GM18499 (cell line): ENCODE measurements around the gene MSRB1.
"Not testable (repeated sequence)": the region's sequence is repeated elsewhere in the genome, so short reads cannot be mapped to it uniquely, and the experiment has no call there.

Source experiments
- ATAC-seq: cut with Tn5 transposase; IDR thresholded peaks from one replicate; pipeline ENCODE4 v1.9.1; 2021; ENCODE audit warnings: moderate number of reproducible peaks; ENCODE audit not compliant: insufficient read depth, unreplicated experiment

MSRB1 gene

DNA sequence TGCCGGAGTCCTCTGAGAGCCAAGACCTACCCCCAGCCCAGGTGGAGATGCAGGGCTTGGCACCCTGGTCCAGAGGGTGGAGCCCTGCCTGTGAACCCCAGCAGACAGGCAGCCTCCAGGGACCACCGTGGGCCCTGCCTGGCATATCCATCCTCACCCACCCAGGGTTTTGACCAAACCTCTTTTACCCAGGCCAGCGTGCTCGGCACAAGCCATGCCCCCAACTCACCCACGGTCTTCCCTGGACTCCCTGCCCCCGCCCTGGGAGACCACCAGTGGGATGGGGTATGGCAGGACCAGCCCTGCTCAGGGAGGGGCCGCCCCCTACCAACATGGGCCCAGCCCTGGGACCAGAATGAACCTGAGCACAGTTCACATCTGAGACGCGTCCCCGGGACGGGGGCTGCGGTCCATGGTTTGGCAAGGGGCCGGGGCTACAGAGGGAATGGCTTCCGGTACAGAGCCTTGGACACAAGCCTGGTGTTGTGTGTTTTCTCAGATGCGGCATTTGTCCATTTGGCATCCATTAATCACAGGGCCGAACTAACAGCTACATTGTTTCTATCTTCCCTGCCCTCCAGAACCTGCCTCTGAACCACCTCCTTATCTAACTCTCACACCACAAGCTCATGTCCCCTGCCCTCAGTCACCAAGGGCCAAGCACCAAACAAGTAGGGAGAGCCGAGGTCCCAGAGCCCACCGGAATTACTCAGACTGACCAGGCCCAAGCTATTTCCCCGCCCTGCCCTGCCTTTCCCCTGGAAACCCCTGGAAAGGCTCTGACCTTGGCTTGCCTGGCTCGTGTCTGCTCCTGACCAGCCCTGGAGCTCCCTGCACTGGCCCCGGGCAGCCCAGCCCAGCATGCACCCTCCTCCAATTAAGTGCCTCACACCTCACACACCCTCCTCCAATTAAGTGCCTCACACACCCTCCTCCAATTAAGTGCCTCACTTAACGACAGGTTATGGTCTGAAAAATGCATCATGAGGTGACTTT is 38.9 kb downstream of the MSRB1 start:
- ATAC-seq = no peak

DNA sequence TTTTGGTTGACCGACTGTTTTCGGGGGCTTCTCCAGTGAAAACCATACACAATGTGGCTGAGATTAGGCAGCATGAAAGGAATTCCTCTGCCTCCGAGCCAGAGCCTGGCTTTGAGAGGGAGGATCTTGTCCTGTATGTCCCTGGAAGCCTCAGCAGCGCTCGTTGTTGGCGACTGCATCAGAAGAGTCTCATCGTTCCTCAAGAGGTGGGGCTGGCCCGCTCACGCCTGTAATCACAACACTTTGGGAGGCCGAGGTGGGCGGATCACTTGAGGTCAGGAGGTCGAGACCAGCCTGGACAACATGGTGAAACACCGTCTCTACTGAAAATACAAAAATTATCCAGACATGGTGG is 39.8 kb downstream of the MSRB1 start:
- no peak for ATAC-seq

DNA sequence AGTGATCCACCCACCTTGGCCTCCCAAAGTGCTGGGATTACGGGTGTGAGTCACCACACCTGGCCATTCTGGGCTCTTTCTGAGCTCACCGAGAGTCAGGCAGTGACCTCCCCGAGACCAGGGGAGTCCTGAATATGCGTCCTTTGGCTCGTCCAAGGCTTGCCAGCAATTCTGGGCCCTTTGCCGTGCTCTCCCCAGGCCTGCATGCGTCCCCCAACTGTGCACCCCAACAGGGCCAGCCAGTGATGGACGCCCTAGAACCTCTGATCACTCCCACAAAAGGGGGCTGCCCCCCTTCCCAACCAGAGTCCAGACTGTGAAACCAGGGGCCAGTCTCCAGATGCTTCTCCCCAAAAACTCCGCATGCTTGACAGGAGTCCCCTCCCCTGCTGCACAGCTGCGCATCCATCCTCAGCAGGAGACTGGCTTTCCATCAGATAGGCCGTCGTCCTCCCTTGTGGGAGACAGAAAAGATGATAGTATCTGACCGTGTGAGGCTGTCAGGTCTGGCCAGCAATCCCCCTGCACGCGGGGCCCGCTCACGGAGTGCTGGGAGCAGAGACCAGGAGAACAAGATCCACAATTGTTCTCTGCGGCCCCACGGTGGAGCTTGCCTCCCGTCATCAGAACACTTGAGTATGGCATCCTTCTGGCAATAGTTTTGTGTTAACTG is 40.3 kb downstream of the MSRB1 start:
- ATAC-seq = no peak

DNA sequence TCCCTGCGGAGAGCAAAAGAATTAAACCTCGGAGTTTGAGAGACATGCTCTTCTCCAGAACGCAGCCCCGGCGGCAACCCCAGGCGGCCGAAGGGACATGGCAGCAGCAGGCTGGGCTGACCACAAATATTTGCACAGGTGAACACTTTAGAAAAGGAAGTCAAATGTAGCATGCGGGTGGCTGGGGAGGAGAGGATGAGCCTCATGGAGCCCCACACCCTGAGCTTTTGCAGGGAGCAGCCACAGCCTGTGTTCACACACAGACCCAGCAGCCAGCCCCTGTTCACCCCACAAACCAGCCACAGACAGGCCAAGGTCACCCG is 42.6 kb downstream of the MSRB1 start:
- no peak for ATAC-seq

DNA sequence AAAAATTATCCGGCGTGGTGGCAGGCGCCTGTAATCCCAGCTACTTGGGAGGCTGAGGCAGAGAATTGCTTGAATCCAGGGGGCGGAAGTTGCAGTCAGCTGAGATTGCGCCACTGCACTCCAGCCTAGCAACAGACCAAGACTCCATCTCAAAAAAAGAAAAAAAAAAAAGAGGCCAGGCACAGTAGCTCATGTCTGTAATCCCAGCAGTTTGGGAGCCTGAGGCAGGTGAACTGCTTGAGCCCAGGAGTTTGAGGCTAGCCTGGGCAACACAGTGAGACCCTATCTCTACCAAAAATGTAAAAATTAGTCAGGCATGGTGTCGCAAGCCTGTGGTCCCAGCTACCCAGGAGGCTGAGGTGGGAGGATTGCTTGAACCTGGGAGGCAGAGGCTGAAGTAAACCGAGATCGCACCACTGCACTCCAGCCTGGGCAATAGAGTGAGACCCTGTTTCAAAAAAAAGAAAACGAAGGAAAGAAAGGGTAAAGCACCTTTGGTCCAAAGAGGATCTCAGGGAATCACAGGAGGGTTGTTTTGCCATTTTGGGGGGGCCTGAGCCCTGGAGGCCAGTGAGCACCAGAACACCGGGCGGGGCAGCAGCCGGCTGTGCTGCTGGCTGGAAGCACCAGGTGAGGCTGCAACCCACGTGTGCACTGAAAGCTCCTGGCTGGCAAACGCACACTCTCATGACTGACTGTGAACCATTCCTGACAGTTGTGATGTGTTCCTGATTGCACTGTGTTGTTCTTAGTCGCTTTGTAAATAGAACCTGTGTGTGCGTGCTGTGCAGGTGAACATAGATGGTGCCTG is 43.2 kb downstream of the MSRB1 start:
- ATAC-seq = no peak

DNA sequence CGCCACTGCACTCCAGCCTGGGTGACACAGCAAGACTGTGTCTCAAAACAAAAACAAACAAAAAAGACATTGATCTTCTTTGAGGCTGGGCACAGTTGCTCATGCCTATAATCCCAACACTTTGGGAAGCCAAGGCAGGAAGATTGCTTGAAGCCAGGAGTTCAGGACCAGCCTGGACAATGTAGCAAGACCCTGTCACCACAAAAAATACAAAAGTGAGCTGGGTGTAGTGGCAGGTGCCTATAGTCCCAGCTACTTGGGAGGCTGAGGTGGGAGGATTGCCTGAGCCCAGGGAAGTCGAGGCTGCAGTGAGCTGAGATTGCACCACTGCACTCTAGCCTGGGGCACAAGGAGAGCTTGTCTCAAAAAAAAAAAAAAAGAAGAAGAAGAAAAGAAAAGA is 45.3 kb downstream of the MSRB1 start:
- not testable (repeated sequence) for ATAC-seq

DNA sequence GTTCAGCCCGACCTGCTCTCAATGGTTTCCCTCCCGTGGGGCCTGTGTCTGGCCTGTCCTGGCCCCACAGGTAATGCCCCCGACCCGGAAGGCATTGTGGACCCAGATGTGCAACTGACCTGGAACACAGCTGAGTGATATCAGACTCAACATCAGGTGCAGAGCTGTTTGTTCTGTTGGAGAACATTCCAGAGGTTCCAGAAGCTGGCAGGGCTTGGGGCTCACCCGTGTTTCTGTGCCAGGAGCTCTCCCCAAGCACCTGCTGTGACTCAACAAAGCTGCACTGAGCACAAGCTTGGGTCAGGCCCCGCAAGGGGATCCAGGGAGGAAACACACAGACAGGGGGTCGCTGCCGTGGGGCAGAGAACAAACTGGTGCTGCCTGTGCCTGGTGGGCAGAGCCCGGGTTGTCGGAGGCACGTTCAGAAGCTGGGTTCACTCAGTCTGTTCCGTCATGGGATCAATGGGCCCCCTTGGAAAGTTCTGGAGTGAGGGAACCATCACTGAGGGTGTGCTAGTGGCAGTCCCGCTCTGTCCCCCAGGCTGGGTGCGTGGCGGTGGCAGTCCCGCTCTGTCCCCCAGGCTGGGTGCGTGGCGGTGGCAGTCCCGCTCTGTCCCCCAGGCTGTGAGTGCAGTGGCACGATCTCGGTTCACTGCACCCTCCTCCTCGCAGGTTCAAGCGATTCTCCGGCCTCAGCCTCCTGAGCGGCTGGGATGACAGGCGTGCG is 46.9 kb downstream of the MSRB1 start:
- no peak for ATAC-seq

DNA sequence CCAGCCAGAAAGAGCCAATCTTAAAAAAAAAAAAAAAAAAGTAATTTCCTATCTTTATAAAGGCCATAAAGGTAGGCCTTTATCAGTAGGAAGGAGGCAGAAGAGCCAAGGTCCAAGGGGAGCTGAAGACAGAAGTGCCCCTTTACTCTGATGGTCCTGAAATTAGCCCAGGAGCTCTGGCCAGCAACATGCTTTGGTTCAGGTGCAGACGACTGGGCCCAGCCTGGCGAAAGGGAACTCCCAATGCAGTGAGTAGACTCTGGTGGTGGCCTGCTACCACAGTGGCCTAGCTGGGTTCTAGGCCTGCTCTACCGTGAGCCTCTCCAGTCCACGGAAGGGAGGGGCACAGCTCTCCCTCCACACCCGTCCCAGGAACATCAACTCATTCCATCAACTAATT is 47.9 kb downstream of the MSRB1 start:
- ATAC-seq = no peak

DNA sequence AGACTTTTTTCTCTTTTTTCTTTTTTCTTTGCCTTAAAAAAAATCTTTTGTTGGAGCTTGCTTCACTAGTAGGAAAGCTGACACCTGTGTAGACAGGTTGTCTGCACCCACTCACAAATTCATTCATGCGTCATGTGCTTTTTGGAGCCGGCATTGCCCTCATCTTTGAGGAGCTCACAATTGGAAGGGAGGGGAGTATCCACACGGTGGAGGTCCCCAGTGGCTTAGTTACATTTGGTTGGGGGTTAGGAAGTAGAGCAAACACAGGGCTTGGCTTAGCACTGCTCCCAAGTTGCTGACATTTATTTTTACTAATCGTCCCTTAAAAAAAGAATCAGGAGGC is 52.3 kb downstream of the MSRB1 start:
- no peak for ATAC-seq

DNA sequence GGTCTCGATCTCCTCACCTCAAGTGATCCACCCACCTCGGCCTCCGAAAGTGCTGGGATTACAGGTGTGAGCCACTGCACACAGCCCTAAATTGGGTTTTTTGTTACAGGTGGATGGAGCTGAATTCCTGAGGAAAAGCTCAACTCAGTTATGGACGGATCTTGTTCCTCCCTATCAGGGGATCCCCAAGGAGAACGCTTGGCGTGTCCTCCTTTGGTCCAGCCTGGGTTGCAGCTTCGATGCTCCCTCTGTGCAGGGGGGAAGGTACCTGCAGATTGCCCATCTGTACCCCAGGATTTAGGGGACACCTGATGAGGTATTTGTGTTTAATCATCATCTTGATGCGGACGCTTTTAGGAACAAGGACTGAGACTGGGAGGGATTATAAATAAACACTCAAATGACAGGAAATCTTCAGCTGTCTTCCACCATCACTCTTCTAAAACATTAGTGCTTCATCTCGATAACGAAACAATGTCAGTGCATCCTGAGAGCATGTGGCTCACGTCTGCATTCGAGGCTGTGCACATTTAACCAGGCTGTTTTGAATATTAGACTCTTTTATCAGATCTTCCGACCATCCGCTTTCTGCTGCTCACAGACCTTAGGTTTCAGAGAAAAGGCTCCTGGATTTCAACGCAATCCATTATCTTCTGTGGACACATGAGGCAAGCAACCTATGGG is 52.8 kb downstream of the MSRB1 start:
- no peak for ATAC-seq
